Embryonic facial prominence (tissue), 1 donor: ENCODE data around the gene KATNB1.
"Not testable (repeated sequence)": the region's sequence is repeated elsewhere in the genome, so short reads cannot be mapped to it uniquely, and the experiment has no call there.

Experiments used
- DNase-seq: peaks from one replicate; pipeline ENCODE4 v3.0.0-alpha.2; 2016; ENCODE audit errors: extremely low spot score

Gene KATNB1

GRCh38 chr16:57725976-57726375, 9.6 kb upstream of the KATNB1 start:
- no peak for DNase-seq

GRCh38 chr16:57726433-57726947, 9.1 kb upstream of the KATNB1 start:
- DNase-seq: no peak

GRCh38 chr16:57727610-57728009, 8.0 kb upstream of the KATNB1 start:
- no peak for DNase-seq

- DNase-seq: no peak
Observed at GRCh38 chr16:57728336-57729181, 7.0 kb upstream of the KATNB1 start.

GRCh38 chr16:57729182-57729484, 6.4 kb upstream of the KATNB1 start:
- DNase-seq: no peak

GRCh38 chr16:57729852-57730251, 5.7 kb upstream of the KATNB1 start:
- not testable (repeated sequence) for DNase-seq

GRCh38 chr16:57730771-57731730, 4.5 kb upstream of the KATNB1 start:
- no peak for DNase-seq

GRCh38 chr16:57732037-57732436, 3.5 kb upstream of the KATNB1 start:
- no peak for DNase-seq

- no peak for DNase-seq
Observed at GRCh38 chr16:57732714-57733113, 2.9 kb upstream of the KATNB1 start.

- no peak for DNase-seq
Observed at GRCh38 chr16:57734308-57734924, 1.2 kb upstream of the KATNB1 start.

GRCh38 chr16:57734925-57735754, 430 bp upstream of the KATNB1 start:
- DNase-seq: peak; percentile 100

GRCh38 chr16:57736419-57737351, 1.1 kb downstream of the KATNB1 start:
- peak; percentile 59 for DNase-seq

- no peak for DNase-seq
Observed at GRCh38 chr16:57738844-57739243, 3.3 kb downstream of the KATNB1 start.

GRCh38 chr16:57739756-57740422, 4.3 kb downstream of the KATNB1 start:
- DNase-seq: no peak

GRCh38 chr16:57740423-57741071, 5.0 kb downstream of the KATNB1 start:
- DNase-seq: no peak

- DNase-seq: no peak
Observed at GRCh38 chr16:57741660-57742191, 6.2 kb downstream of the KATNB1 start.

GRCh38 chr16:57742543-57742942, 7.0 kb downstream of the KATNB1 start:
- no peak for DNase-seq

- DNase-seq: no peak
Observed at GRCh38 chr16:57743458-57743857, 7.9 kb downstream of the KATNB1 start.
